ENCODE data around the gene ITGA8. TPM values are rescaled to one million over a fixed set of nuclear protein-coding genes. Genes with fewer than 3 reads are reported as not detected.

ITGA8 gene
- total and polyA plus RNA-seq, 2 of the 4 experiments (the other 2 are of a cell fraction): under 0.01 to 0.02 TPM

GRCh38 chr10:15627617-15628196, 92.0 kb downstream of the ITGA8 start:
- H3K4me3 ChIP-seq (ENCODE audit: insufficient read depth, low read depth, low read length): no peak overlapping the region
- no peak overlapping the region for H2AK9ac ChIP-seq (replicated peaks; ENCODE audit: low read depth, low read length, poor library complexity)
- in situ Hi-C loops (cut with MboI; ENCODE audit: low sequenced_read_pairs): no loop called here
- dilution Hi-C loops (cut with HindIII; ENCODE audit: low sequenced_read_pairs, unreplicated experiment): no loop called here
- no peaks in the 10 kb centered on the region for H3K79me1 ChIP-seq (ENCODE audit: low read depth in 1 of 2, low read length in 2 of 2)
- no TSS peak for BruUV-seq (replicated peaks)
- H3K4me1 ChIP-seq (ENCODE audit: control insufficient read depth, insufficient read depth, low read length): peaks cover 2% of the 10 kb centered on the region; the same call in 1 of the 2 replicates
- WGBS, 2 experiments (ENCODE audit: extremely low coverage in 2 of 2, insufficient read length in 1 of 2): 96% methylated on average over 5 of the region's 8 CpGs; no CpG with 5 or more reads in 1 of the 2 experiments
- H3K9me1 ChIP-seq (ENCODE audit: insufficient read depth, low read length): no peaks in the 10 kb centered on the region
- H3K4me2 ChIP-seq (ENCODE audit: low read depth, low read length): no peak overlapping the region
- H3K4ac ChIP-seq (ENCODE audit: low read depth, low read length): no peak overlapping the region
- no peaks in the 10 kb centered on the region for H3K9me3 ChIP-seq (ENCODE audit: control insufficient read depth, insufficient read depth, low read length)
- no peak overlapping the region for H2BK15ac ChIP-seq (ENCODE audit: low read depth, low read length)
- H3K56ac ChIP-seq (ENCODE audit: extremely low read depth, insufficient read depth, low read length): no peak overlapping the region
- ATAC-seq (ENCODE audit: low read depth) (no peak), DNase-seq (peak; percentile 13)
- H2BK20ac ChIP-seq (ENCODE audit: low read depth, low read length): no peak overlapping the region
- H3K23ac ChIP-seq (ENCODE audit: low read depth, low read length): no peak overlapping the region
- CTCF ChIA-PET: interaction anchor here (0.6 kb wide), 1 partner anchor 22 kb away, joined by 4 read pairs; no protein-coding TSS in a partner anchor
- H2BK5ac ChIP-seq (ENCODE audit: low read depth, low read length, poor library complexity, severe bottlenecking): no peak overlapping the region
- H3K27ac ChIP-seq (ENCODE audit: insufficient read depth, low read length): no peak overlapping the region
- no peaks in the 10 kb centered on the region for H3K36me3 ChIP-seq (ENCODE audit: control insufficient read depth, insufficient read depth, low read length)
- H4K20me1 ChIP-seq (ENCODE audit: insufficient read depth, low read length): no peaks in the 10 kb centered on the region
- no peak overlapping the region; the same call in 1 of the 2 replicates for H3K14ac ChIP-seq (replicated peaks; ENCODE audit: low read depth, low read length)
- H3K18ac ChIP-seq (ENCODE audit: low read depth, low read length): no peak overlapping the region
- H4K91ac ChIP-seq (ENCODE audit: insufficient read depth, low read depth, low read length): no peak overlapping the region
- H3K27me3 ChIP-seq (ENCODE audit: control insufficient read depth, insufficient read depth, low read length): peaks cover 2% of the 10 kb centered on the region; the same call in 1 of the 2 replicates
- H2AFZ ChIP-seq (replicated peaks; ENCODE audit: low read length, poor library complexity): no peak overlapping the region
- 0 out of 2 replicates have a peak overlapping the region, but pooled peaks have one; percentile 40 for H2BK120ac ChIP-seq (ENCODE audit: low read depth, low read length)
- no peak overlapping the region for H2AK5ac ChIP-seq (ENCODE audit: low read depth, low read length)
- POLR2A ChIA-PET (ENCODE audit: unreplicated experiment): no interaction called here
- no peak for TF ChIP-seq POLR2A (IDR thresholded peaks at IDR 0.05; ENCODE audit: low read depth, low read length)
- no peak for TF ChIP-seq BHLHE40 (IDR thresholded peaks at IDR 0.05; ENCODE audit: low read depth, low read length)
- TF ChIP-seq RCOR1 (IDR thresholded peaks at IDR 0.05; ENCODE audit: insufficient replicate concordance, low read length): no peak
- TF ChIP-seq CHD1 (IDR thresholded peaks at IDR 0.05; ENCODE audit: low read depth, low read length): no peak
- TF ChIP-seq CTCF (conservative IDR thresholded peaks at IDR 0.05; ENCODE audit: low read depth, low read length): no peak
- TF ChIP-seq MAFK (IDR thresholded peaks at IDR 0.05; ENCODE audit: low read depth, low read length): no peak
- no peak for TF ChIP-seq RFX5 (IDR thresholded peaks at IDR 0.05; ENCODE audit: low read depth, low read length)
- TF ChIP-seq MAZ (IDR thresholded peaks at IDR 0.05; ENCODE audit: borderline replicate concordance, low read depth, low read length): no peak
- TF ChIP-seq ELK1 (IDR thresholded peaks at IDR 0.05; ENCODE audit: borderline replicate concordance, low read depth, low read length): no peak
- no peak for TF ChIP-seq USF2 (IDR thresholded peaks at IDR 0.05; ENCODE audit: low read depth, low read length)
- TF ChIP-seq FOS (IDR thresholded peaks at IDR 0.05; ENCODE audit: low read depth, low read length): no peak
- no peak for TF ChIP-seq CEBPB (IDR thresholded peaks at IDR 0.05; ENCODE audit: low read depth, low read length)
- no peak for TF ChIP-seq SMC3 (IDR thresholded peaks at IDR 0.05; ENCODE audit: low read depth, low read length)
- no peak for TF ChIP-seq NFE2L2 (IDR thresholded peaks at IDR 0.05; ENCODE audit: low read depth, low read length)
- no peak for TF ChIP-seq MXI1 (IDR thresholded peaks at IDR 0.05; ENCODE audit: borderline replicate concordance, low read depth, low read length)
- intact Hi-C loops (cut with micrococcal nuclease): no loop called here
- H4K8ac ChIP-seq (ENCODE audit: low read depth in 2 of 2, low read length in 2 of 2): no peak overlapping the region
- H3K9ac ChIP-seq (ENCODE audit: low read depth, low read length): no peak overlapping the region
- no peak overlapping the region for H4K5ac ChIP-seq (ENCODE audit: low read depth, low read length)
